BLaER1 (cell line): ENCODE data around the gene COX4I2.
"Not testable (repeated sequence)": the region's sequence is repeated elsewhere in the genome, so short reads cannot be mapped to it uniquely, and the experiment has no call there.

Experiments
- H3K27ac ChIP-seq: shearing (Covaris generic); formaldehyde crosslinking; 2 replicates; pipeline ENCODE4 v1.8.1; 2022
- H3K27me3 ChIP-seq: shearing (Covaris generic); formaldehyde crosslinking; 2 replicates; pipeline ENCODE4 v1.8.1; 2022
- H3K36me3 ChIP-seq: shearing (Covaris generic); formaldehyde crosslinking; 2 replicates; pipeline ENCODE4 v1.8.1; 2022
- H3K4me1 ChIP-seq: shearing (Covaris generic); formaldehyde crosslinking; 2 replicates; pipeline ENCODE4 v1.8.1; 2022
- H3K4me2 ChIP-seq: shearing (Covaris generic); formaldehyde crosslinking; 2 replicates; pipeline ENCODE4 v1.8.1; 2022
- H3K4me3 ChIP-seq: shearing (Covaris generic); formaldehyde crosslinking; 2 replicates; pipeline ENCODE4 v1.8.1; 2022
- H3K9ac ChIP-seq: shearing (Covaris generic); formaldehyde crosslinking; 2 replicates; pipeline ENCODE4 v1.8.1; 2022
- H3K9me3 ChIP-seq: shearing (Covaris generic); formaldehyde crosslinking; 2 replicates; pipeline ENCODE4 v1.8.1; 2022
- H4K20me1 ChIP-seq: shearing (Covaris generic); formaldehyde crosslinking; 2 replicates; pipeline ENCODE4 v1.8.1; 2022
- Cebpa-rat ChIP-seq: shearing (Covaris generic); IDR thresholded peaks from 2 replicates; pipeline ENCODE4 v1.8.1; 2022

The COX4I2 gene

GRCh38 chr20:31607640-31608250, 30.0 kb upstream of the COX4I2 start:
- Histone ChIP-seq H3K36me3 (no peaks in the 10 kb centered on the region), H3K4me1 (peaks cover 26% of the 10 kb centered on the region), H3K9me3 (no peaks in the 10 kb centered on the region), H3K4me2 (no peak overlapping the region), H3K9ac (no peak overlapping the region), H4K20me1 (peaks cover 63% of the 10 kb centered on the region), H3K27me3 (peaks cover 85% of the 10 kb centered on the region), H3K27ac (no peak overlapping the region), H3K4me3 (no peak overlapping the region)
- no peak for TF ChIP-seq Cebpa-rat

- peaks cover 26% of the 10 kb centered on the region for H3K4me1 ChIP-seq
- no peak for TF ChIP-seq Cebpa-rat
- no peak overlapping the region for H3K4me3 ChIP-seq
- peaks cover 78% of the 10 kb centered on the region for H3K27me3 ChIP-seq
- H3K27ac ChIP-seq = no peak overlapping the region
- H3K9ac ChIP-seq = no peak overlapping the region
- peaks cover 57% of the 10 kb centered on the region for H4K20me1 ChIP-seq
- H3K4me2 ChIP-seq = no peak overlapping the region
- H3K9me3 ChIP-seq = no peaks in the 10 kb centered on the region
- H3K36me3 ChIP-seq = no peaks in the 10 kb centered on the region
Measured at GRCh38 chr20:31608251-31608945, 29.3 kb upstream of the COX4I2 start.

- not testable (repeated sequence) for H3K4me3 ChIP-seq, H3K9me3 ChIP-seq, H3K27ac ChIP-seq, H3K9ac ChIP-seq, H3K36me3 ChIP-seq
- Histone ChIP-seq H3K4me1 (peaks cover 15% of the 10 kb centered on the region), H3K27me3 (peaks cover 40% of the 10 kb centered on the region), H4K20me1 (peaks cover 22% of the 10 kb centered on the region), H3K4me2 (0 out of 2 replicates have a peak overlapping the region, but pooled peaks have one; percentile 44)
Measured at GRCh38 chr20:31612271-31612640, 25.5 kb upstream of the COX4I2 start.

- Histone ChIP-seq H3K27me3 (peaks cover 10% of the 10 kb centered on the region; the same call in 1 of the 2 replicates), H3K4me1 (peaks cover 21% of the 10 kb centered on the region), H3K36me3 (no peaks in the 10 kb centered on the region), H4K20me1 (no peaks in the 10 kb centered on the region), H3K4me3 (no peak overlapping the region), H3K9me3 (no peaks in the 10 kb centered on the region), H3K4me2 (no peak overlapping the region), H3K9ac (no peak overlapping the region), H3K27ac (no peak overlapping the region)
- TF ChIP-seq Cebpa-rat = no peak
Measured at GRCh38 chr20:31615416-31615815, 22.3 kb upstream of the COX4I2 start.

- Histone ChIP-seq H3K4me3 (no peak overlapping the region), H3K4me2 (peak overlapping the region; percentile 35; the same call in 1 of the 2 replicates), H3K4me1 (peaks cover 30% of the 10 kb centered on the region)
Measured at GRCh38 chr20:31617432-31618104, 20.1 kb upstream of the COX4I2 start.

GRCh38 chr20:31620246-31620645, 17.5 kb upstream of the COX4I2 start:
- H3K9ac ChIP-seq = no peak overlapping the region
- H3K27me3 ChIP-seq = no peaks in the 10 kb centered on the region
- H4K20me1 ChIP-seq = no peaks in the 10 kb centered on the region
- no peak for TF ChIP-seq Cebpa-rat
- H3K4me3 ChIP-seq = no peak overlapping the region
- H3K4me2 ChIP-seq = no peak overlapping the region
- H3K9me3 ChIP-seq = no peaks in the 10 kb centered on the region
- no peaks in the 10 kb centered on the region for H3K36me3 ChIP-seq
- H3K4me1 ChIP-seq = peaks cover 29% of the 10 kb centered on the region
- no peak overlapping the region for H3K27ac ChIP-seq

More at GRCh38 chr20:31617432-31618104, 20.1 kb upstream of the COX4I2 start:
- no peaks in the 10 kb centered on the region for H3K36me3 ChIP-seq
- no peaks in the 10 kb centered on the region for H3K27me3 ChIP-seq
- TF ChIP-seq Cebpa-rat = no peak
- H3K9me3 ChIP-seq = no peaks in the 10 kb centered on the region
- H3K27ac ChIP-seq = no peak overlapping the region
- H4K20me1 ChIP-seq = no peaks in the 10 kb centered on the region
- H3K9ac ChIP-seq = no peak overlapping the region

- not testable (repeated sequence) for H3K36me3 ChIP-seq, H4K20me1 ChIP-seq, H3K27me3 ChIP-seq, H3K9me3 ChIP-seq, H3K27ac ChIP-seq, H3K4me2 ChIP-seq, H3K4me3 ChIP-seq, H3K9ac ChIP-seq
- H3K4me1 ChIP-seq = peaks cover 13% of the 10 kb centered on the region; the same call in 1 of the 2 replicates
Measured at GRCh38 chr20:31623123-31623505, 14.6 kb upstream of the COX4I2 start.

- not testable (repeated sequence) for H3K36me3 ChIP-seq, H3K4me3 ChIP-seq, H3K9ac ChIP-seq, H3K9me3 ChIP-seq, H3K27ac ChIP-seq, H4K20me1 ChIP-seq, H3K4me2 ChIP-seq, H3K27me3 ChIP-seq
- H3K4me1 ChIP-seq = peaks cover 11% of the 10 kb centered on the region; the same call in 1 of the 2 replicates
Measured at GRCh38 chr20:31626534-31626933, 11.2 kb upstream of the COX4I2 start.

GRCh38 chr20:31628057-31628456, 9.7 kb upstream of the COX4I2 start:
- H4K20me1 ChIP-seq, H3K9ac ChIP-seq, H3K4me1 ChIP-seq, H3K27ac ChIP-seq, H3K4me2 ChIP-seq, H3K27me3 ChIP-seq, H3K4me3 ChIP-seq, H3K36me3 ChIP-seq, H3K9me3 ChIP-seq: not testable (repeated sequence)

GRCh38 chr20:31630187-31630790, 7.4 kb upstream of the COX4I2 start:
- no peaks in the 10 kb centered on the region for H3K4me1 ChIP-seq
- no peak overlapping the region for H3K27ac ChIP-seq
- no peaks in the 10 kb centered on the region for H3K36me3 ChIP-seq
- H3K9ac ChIP-seq = no peak overlapping the region
- H3K27me3 ChIP-seq = no peaks in the 10 kb centered on the region
- H4K20me1 ChIP-seq = no peaks in the 10 kb centered on the region
- no peaks in the 10 kb centered on the region for H3K9me3 ChIP-seq
- H3K4me3 ChIP-seq = no peak overlapping the region
- H3K4me2 ChIP-seq = no peak overlapping the region
- no peak for TF ChIP-seq Cebpa-rat
